ENCODE measurements around the gene PTPRD.

PTPRD gene

DNA sequence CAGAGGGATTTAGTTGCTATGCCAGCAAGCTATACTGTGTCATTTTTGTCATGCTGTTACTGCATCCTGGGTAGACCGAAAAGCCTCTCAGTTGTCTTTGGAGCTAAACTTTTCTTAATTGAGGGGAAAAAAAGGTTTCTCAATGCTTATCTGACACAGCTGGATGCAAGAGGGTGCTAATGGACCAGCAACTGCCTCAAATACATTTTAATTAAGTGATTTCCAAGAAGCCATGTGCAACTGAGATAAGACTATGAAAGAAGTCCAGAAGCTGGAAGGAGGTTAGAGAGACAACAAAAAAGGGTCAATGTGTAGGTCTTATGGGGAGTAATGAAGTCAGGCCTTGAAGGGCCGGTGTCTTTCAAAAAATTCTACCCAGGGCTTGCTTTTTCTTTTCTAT, 2347.5 kb downstream of the PTPRD start:
- no peak for DNase-seq

Data from Kasumi-1 (cell line).